Ishikawa (cell line): ENCODE data around the gene HIPK4.

ENCODE experiments used
- CEBPB ChIP-seq: IDR thresholded peaks from 2 replicates; pipeline ENCODE4 v1.6.1; 2012
- CREB1 ChIP-seq: IDR thresholded peaks from 2 replicates; pipeline ENCODE4 v1.6.1; 2012; ENCODE audit warnings: low read depth
- EGR1 ChIP-seq: IDR thresholded peaks from 2 replicates; pipeline ENCODE4 v1.6.1; 2012
- EP300 ChIP-seq: IDR thresholded peaks from 2 replicates; pipeline ENCODE4 v1.6.1; 2012; ENCODE audit warnings: borderline replicate concordance
- FOXM1 ChIP-seq: IDR thresholded peaks from 2 replicates; pipeline ENCODE4 v1.6.1; 2012; ENCODE audit warnings: low read depth, borderline replicate concordance
- NFIC ChIP-seq: IDR thresholded peaks from 2 replicates; pipeline ENCODE4 v1.6.1; 2012
- RAD21 ChIP-seq: IDR thresholded peaks from 2 replicates; pipeline ENCODE4 v1.6.1; 2012; ENCODE audit warnings: low read depth
- TAF1 ChIP-seq: IDR thresholded peaks from 2 replicates; pipeline ENCODE4 v1.6.1; 2012; ENCODE audit warnings: low read depth, mild to moderate bottlenecking
- TCF12 ChIP-seq: IDR thresholded peaks from 2 replicates; pipeline ENCODE4 v1.6.1; 2012; ENCODE audit warnings: low read depth
- TEAD4 ChIP-seq: IDR thresholded peaks from 2 replicates; pipeline ENCODE4 v1.6.1; 2012
- YY1 ChIP-seq: IDR thresholded peaks from 2 replicates; pipeline ENCODE4 v1.6.1; 2012; ENCODE audit warnings: low read depth
- ZBTB7A ChIP-seq: IDR thresholded peaks from 2 replicates; pipeline ENCODE4 v1.6.1; 2012; ENCODE audit warnings: low read depth
- TF ChIP-seq, protein P1 (sequence below): IDR thresholded peaks from 2 replicates; pipeline ENCODE4 v1.6.1; 2012
- TF ChIP-seq, protein P2 (sequence below): IDR thresholded peaks from 2 replicates; pipeline ENCODE4 v1.6.1; 2012
- TF ChIP-seq, protein P3 (sequence below): IDR thresholded peaks from 2 replicates; pipeline ENCODE4 v1.6.1; 2012; ENCODE audit warnings: low read depth, mild to moderate bottlenecking

Gene HIPK4

DNA sequence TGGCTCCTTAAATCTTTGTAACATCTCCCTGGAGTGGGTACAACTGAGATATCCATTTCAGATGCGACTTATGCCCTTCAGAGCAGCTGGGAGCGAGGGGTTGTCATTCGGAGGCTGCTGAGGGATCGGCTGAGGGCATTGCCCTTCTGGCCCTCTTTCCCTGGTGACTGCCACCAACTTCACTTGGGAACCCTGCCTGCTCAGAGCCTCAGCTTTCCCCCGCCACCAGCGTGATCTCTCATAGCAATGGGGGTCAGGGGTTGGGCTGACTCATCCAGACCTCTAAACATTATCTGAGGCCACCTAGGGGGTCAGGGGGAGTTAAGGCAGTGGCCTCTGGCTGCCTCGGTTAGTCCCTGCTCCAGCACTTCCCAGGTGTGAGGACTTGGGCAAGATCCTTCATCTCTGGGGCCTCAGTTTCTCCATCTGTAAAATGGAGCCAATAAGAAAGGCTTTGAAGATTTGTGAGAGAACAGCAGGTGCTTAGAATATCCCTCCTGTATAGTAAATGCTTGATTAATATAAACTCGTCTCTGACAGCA lies 22.0 kb upstream of the HIPK4 start:
- no peak for TF ChIP-seq TCF12

DNA sequence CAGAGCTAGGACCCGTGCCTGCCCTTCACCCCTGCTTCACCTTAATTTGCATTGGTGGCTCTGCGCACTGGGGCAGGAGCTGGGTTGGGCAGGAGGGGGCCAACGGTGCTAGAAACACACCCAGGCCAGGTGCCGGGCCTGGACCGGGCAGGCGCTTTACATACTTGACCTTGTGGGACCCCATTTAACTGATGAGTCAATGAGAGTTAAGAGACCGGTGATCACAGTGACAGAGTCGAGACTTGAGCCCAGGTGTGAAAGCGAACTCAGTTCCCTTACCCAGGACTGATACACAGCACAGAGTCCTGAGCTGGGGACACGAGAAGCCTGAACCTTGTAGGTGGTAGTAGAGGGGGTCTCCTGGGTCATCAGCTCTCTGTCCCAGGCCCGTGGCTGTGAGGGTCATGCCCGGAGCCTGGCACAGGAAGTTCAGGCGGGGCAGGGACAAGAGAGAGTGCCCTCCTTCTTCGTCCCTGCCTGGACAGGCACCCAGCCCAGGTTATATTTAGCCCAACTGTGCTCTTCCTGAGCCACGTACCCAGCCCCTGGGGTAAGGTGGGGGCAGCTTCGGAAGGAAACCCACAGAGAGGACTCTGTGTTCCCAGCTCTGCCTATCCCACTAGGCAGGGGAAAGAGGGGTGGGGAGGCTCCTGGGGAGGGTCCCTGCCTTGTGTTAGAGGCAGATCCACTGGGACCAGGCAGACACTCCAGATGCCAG lies 21.3 kb upstream of the HIPK4 start:
- no peak for TF ChIP-seq RAD21
- no peak for TF ChIP-seq NFIC
- TF ChIP-seq ZBTB7A = no peak
- no peak for TF ChIP-seq CREB1
- TF ChIP-seq, protein P1, sequence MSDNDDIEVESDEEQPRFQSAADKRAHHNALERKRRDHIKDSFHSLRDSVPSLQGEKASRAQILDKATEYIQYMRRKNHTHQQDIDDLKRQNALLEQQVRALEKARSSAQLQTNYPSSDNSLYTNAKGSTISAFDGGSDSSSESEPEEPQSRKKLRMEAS = no peak
- TF ChIP-seq, protein P2, sequence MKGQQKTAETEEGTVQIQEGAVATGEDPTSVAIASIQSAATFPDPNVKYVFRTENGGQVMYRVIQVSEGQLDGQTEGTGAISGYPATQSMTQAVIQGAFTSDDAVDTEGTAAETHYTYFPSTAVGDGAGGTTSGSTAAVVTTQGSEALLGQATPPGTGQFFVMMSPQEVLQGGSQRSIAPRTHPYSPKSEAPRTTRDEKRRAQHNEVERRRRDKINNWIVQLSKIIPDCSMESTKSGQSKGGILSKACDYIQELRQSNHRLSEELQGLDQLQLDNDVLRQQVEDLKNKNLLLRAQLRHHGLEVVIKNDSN = no peak
- TF ChIP-seq TAF1 = no peak
- TF ChIP-seq EGR1 = no peak
- no peak for TF ChIP-seq TEAD4
- TF ChIP-seq YY1 = no peak
- no peak for TF ChIP-seq TCF12
- no peak for TF ChIP-seq FOXM1
- TF ChIP-seq EP300 = no peak
- TF ChIP-seq, protein P3, sequence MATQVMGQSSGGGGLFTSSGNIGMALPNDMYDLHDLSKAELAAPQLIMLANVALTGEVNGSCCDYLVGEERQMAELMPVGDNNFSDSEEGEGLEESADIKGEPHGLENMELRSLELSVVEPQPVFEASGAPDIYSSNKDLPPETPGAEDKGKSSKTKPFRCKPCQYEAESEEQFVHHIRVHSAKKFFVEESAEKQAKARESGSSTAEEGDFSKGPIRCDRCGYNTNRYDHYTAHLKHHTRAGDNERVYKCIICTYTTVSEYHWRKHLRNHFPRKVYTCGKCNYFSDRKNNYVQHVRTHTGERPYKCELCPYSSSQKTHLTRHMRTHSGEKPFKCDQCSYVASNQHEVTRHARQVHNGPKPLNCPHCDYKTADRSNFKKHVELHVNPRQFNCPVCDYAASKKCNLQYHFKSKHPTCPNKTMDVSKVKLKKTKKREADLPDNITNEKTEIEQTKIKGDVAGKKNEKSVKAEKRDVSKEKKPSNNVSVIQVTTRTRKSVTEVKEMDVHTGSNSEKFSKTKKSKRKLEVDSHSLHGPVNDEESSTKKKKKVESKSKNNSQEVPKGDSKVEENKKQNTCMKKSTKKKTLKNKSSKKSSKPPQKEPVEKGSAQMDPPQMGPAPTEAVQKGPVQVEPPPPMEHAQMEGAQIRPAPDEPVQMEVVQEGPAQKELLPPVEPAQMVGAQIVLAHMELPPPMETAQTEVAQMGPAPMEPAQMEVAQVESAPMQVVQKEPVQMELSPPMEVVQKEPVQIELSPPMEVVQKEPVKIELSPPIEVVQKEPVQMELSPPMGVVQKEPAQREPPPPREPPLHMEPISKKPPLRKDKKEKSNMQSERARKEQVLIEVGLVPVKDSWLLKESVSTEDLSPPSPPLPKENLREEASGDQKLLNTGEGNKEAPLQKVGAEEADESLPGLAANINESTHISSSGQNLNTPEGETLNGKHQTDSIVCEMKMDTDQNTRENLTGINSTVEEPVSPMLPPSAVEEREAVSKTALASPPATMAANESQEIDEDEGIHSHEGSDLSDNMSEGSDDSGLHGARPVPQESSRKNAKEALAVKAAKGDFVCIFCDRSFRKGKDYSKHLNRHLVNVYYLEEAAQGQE = no peak
- no peak for TF ChIP-seq CEBPB

DNA sequence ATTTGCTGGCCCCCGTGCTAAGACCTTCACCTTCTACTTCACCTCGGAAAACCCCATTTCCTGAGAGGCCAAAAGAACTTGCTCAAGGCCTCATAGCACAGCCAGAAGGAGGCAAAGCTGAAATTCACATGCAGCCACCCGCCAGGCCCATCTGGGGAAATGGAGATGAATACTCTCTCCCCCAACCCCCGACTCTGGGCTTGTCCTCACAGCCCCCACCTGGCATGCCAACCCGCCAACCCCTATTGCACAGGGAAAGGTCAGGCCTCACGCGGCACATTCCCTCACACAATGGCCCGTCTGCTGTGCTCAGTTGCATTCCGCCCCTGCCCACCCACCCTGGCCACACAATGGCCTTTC lies 20.0 kb upstream of the HIPK4 start:
- no peak for TF ChIP-seq NFIC
- TF ChIP-seq RAD21 = no peak
- no peak for TF ChIP-seq TEAD4
- TF ChIP-seq YY1 = no peak
- no peak for TF ChIP-seq CEBPB
- no peak for TF ChIP-seq CREB1

DNA sequence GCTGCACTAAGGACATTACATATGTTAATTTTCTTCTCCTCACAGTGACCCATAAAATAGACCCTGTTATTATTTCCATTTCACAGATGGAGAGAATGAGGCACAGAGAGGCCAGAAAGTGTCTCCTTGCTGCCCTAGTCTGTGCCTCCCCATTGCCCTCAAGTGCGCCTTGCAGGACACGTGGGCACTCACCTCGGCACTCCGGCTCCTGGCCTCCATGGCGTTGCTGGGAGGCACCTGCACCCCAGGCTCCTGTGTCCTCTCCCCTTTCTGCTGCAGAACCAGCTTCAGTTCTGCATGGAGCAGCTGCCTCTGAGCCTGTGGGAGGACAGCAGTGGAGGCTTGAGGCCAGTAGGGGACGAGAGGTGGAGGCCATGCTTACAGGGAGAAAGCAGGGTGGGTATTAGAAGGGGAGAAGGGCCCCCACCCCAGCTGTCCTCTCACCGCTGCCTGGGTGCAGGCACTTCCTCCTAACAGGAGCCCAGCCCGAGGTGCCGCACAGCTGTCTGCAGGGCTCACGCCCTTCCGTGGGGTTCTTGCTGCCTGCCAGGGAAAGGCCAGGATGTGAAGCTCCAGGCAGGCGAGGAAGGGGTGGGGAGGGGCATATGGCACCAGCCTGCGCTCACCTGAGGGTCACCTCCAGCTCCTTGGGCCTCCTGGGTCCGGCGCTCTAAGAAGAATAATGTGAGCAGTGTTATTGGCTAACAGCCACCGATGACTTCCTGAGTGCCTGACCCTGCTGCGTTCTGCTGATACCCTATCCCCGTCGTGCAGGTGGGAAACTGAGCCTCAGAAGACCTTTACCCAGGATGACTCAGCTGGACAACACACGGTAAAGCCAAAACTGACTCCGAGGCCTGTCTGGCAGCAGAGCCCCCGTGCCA lies 18.0 kb upstream of the HIPK4 start:
- TF ChIP-seq TCF12 = no peak

DNA sequence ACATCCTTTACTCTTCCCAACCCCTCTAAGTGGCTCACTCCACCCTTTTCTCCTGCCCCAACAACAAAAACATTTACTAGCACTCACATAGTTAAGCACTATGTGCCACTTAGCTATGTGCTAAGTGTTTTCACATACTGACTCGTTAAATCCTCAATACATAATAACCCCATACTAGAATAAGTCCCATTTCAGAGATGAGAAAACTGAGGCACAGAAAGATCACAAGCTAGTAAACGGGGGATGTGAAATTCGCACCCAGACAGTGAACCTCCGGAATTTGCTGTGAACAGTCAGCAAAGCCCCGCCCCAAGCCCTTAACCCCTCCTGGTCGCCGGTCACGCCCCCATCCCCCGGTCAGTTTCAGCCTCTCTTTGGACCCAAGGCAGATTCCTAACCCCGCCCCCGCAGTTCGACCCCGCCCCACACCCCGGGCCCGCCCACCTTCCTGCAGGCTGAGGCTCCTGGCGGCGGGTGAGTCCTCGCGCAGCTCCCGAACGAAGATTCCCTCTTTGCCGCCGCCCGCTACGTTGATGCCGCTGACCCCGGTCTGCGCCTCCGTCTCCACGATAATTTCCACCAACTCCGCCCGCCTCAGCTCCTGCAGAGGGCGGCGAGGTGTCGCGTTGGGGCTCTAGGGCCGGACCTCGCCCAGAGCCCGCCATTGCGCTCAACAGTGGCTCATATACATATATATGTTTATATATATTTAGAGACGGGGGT lies 13.4 kb upstream of the HIPK4 start:
- TF ChIP-seq TCF12 = no peak
- TF ChIP-seq EGR1 = no peak
- TF ChIP-seq, protein P1 = peak; percentile 29
- TF ChIP-seq, protein P3 = no peak
- TF ChIP-seq YY1 = peak; percentile 57; the same call in 1 of the 2 replicates
- no peak for TF ChIP-seq CEBPB
- TF ChIP-seq NFIC = no peak
- no peak for TF ChIP-seq CREB1
- TF ChIP-seq, protein P2 = no peak
- TF ChIP-seq FOXM1 = no peak
- no peak for TF ChIP-seq RAD21
- TF ChIP-seq ZBTB7A = 0 out of 2 replicates have a peak, but pooled peaks have one; percentile 66
- no peak for TF ChIP-seq TEAD4
- TF ChIP-seq TAF1 = no peak
- no peak for TF ChIP-seq EP300
